Measurements from ENCODE around the gene RNF151. TPM values are rescaled to one million over a fixed set of nuclear protein-coding genes. Genes with fewer than 3 reads are reported as not detected.

RNF151 gene
- total and polyA plus RNA-seq, 2 of the 13 experiments (the other 11 are each of a cell fraction or from before 2014, with no cell fraction given), result not detected

- TF ChIP-seq, protein P1, sequence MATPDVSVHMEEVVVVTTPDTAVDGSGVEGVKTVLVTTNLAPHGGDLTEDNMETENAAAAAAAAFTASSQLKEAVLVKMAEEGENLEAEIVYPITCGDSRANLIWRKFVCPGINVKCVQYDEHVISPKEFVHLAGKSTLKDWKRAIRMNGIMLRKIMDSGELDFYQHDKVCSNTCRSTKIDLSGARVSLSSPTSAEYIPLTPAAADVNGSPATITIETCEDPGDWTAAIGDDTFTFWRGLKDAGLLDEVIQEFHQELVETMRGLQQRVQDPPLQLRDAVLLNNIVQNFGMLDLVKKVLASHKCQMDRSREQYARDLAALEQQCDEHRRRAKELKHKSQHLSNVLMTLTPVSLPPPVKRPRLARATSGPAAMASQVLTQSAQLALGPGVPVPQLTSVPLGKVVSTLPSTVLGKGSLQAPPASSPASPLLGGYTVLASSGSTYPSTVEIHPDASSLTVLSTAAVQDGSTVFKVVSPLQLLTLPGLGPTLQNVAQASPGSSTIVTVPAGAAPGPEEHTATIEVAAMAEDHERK (CRISPR knock-in tag; IDR thresholded peaks at IDR 0.05; ENCODE audit: low read depth), result no peak
- TF ChIP-seq ZNF33B (CRISPR knock-in tag; IDR thresholded peaks at IDR 0.05) (no peak), SPEN (CRISPR knock-in tag; IDR thresholded peaks at IDR 0.05; ENCODE audit: low read depth) (no peak), HNF4G (IDR thresholded peaks at IDR 0.05; ENCODE audit: borderline replicate concordance, low read depth, low read length) (no peak), HNF4G (CRISPR knock-in tag; IDR thresholded peaks at IDR 0.05; ENCODE audit: borderline replicate concordance, low read depth) (no peak), IRF2 (CRISPR knock-in tag; IDR thresholded peaks at IDR 0.05) (no peak), ZNF124 (CRISPR knock-in tag; IDR thresholded peaks at IDR 0.05) (no peak), ZGPAT (CRISPR knock-in tag; IDR thresholded peaks at IDR 0.05) (peak; percentile 2; the same call in 1 of the 2 replicates), SIN3B (IDR thresholded peaks at IDR 0.05; ENCODE audit: low read length) (no peak), ZBED4 (CRISPR knock-in tag; IDR thresholded peaks at IDR 0.05; ENCODE audit: borderline replicate concordance) (no peak), ATF4 (CRISPR knock-in tag; IDR thresholded peaks at IDR 0.05) (no peak), TRIM22 (IDR thresholded peaks at IDR 0.05) (no peak), ZNF256 (CRISPR knock-in tag; conservative IDR thresholded peaks at IDR 0.05) (0 out of 2 replicates have a peak, but pooled peaks have one; percentile 39), SMARCC2 (IDR thresholded peaks at IDR 0.05) (no peak)
- TF ChIP-seq, protein P2, sequence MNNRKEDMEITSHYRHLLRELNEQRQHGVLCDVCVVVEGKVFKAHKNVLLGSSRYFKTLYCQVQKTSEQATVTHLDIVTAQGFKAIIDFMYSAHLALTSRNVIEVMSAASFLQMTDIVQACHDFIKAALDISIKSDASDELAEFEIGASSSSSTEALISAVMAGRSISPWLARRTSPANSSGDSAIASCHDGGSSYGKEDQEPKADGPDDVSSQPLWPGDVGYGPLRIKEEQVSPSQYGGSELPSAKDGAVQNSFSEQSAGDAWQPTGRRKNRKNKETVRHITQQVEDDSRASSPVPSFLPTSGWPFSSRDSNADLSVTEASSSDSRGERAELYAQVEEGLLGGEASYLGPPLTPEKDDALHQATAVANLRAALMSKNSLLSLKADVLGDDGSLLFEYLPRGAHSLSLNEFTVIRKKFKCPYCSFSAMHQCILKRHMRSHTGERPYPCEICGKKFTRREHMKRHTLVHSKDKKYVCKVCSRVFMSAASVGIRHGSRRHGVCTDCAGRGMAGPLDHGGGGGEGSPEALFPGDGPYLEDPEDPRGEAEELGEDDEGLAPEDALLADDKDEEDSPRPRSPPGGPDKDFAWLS (CRISPR knock-in tag; IDR thresholded peaks at IDR 0.05; ENCODE audit: borderline replicate concordance), result no peak
- TF ChIP-seq, protein P3, sequence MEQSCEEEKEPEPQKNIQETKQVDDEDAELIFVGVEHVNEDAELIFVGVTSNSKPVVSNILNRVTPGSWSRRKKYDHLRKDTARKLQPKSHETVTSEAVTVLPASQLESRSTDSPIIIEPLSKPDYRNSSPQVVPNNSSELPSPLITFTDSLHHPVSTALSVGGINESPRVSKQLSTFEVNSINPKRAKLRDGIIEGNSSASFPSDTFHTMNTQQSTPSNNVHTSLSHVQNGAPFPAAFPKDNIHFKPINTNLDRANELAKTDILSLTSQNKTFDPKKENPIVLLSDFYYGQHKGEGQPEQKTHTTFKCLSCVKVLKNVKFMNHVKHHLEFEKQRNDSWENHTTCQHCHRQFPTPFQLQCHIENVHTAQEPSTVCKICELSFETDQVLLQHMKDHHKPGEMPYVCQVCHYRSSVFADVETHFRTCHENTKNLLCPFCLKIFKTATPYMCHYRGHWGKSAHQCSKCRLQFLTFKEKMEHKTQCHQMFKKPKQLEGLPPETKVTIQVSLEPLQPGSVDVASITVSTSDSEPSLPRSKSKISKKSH (CRISPR knock-in tag; IDR thresholded peaks at IDR 0.05; ENCODE audit: borderline replicate concordance), result no peak
Observed at GRCh38 chr16:1942047-1942809, 24.4 kb upstream of the RNF151 start (continued).

Data from HepG2 (cell line).